HL-60 (cell line): ENCODE data around the gene KCNMA1.

Experiments used
- CTCF ChIP-seq: IDR thresholded peaks from one replicate; pipeline ENCODE4 v1.5.1; 2011; ENCODE audit warnings: low read length, control low read depth, inconsistent platforms; ENCODE audit not compliant: insufficient read depth
- GABPA ChIP-seq: IDR thresholded peaks from 2 replicates; pipeline ENCODE4 v1.6.1; 2012; ENCODE audit warnings: low read depth

DNA sequence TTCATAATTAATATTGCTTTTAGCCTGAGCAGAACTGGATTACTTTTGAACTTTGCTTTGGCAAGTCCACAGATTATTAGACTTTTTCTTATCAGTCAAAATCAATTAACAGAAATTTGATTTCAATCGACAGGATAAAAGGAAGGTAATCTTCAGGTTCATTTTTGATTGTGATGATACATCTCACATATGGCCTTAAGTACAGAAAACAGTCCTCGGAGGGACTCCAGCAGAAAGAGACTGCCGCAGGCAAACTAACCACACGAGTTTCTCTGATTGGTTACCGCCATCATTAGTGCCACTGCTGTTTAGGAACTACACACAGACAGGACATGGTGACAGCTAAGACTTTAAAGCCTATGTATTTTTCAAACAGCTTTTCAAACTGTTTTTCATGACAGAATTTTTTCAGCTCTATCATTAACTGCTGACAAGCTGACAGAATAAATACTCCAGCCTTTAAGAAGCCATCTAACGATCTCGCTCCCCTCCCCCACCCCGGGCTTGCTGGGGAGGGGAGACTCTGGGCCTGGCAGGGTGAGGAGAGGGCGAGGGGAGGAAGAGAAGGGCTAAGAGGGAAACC is 668.2 kb downstream of the KCNMA1 start:
- TF ChIP-seq CTCF (no peak), GABPA (no peak)
